Bronchial epithelial cell (primary cell): ENCODE results near the gene EML6. TPM values are rescaled to one million over a fixed set of nuclear protein-coding genes. Genes with fewer than 3 reads are reported as not detected.

Source experiments
- DNase-seq: peaks from one replicate; pipeline ENCODE4 v3.0.0-alpha.2; 2010; ENCODE audit warnings: low read depth
- FAIRE-seq: peaks from 2 replicates; lab custom pipeline; 2011; peaks lifted over from hg19 to GRCh38; lab: Jason Lieb, UNC
- H3K27me3 ChIP-seq: 2 replicates; pipeline ENCODE4 v1.5.1; 2011; ENCODE audit warnings: low read length; ENCODE audit not compliant: control insufficient read depth, insufficient read depth
- H3K36me3 ChIP-seq: 2 replicates; pipeline ENCODE4 v1.5.1; 2011; ENCODE audit warnings: low read length; ENCODE audit not compliant: control insufficient read depth, insufficient read depth
- H3K4me3 ChIP-seq: 2 replicates; pipeline ENCODE4 v1.5.1; 2011; ENCODE audit warnings: mild to moderate bottlenecking, low read depth, low read length, control low read depth
- CTCF ChIP-seq: IDR thresholded peaks from 2 replicates; pipeline ENCODE4 v1.5.1; 2011; ENCODE audit warnings: mild to moderate bottlenecking, moderate library complexity, low read length, control low read depth, inconsistent platforms; ENCODE audit not compliant: insufficient read depth, severe bottlenecking
- total RNA-seq: library from RNA; depleted of rRNA; stranded (reverse); fragments of >200 nt; gene quantifications from 2 replicates; pipeline ENCODE4 v1.2.1, GENCODE V29; 2014

The EML6 gene
- total RNA-seq, 1 donor from 2014 or later, result 0.53 TPM

- no peak for FAIRE-seq
- Histone ChIP-seq H3K4me3 (no peak overlapping the region), H3K27me3 (no peaks in the 10 kb centered on the region), H3K36me3 (no peaks in the 10 kb centered on the region)
- no peak for DNase-seq
- no peak for TF ChIP-seq CTCF
Observed at GRCh38 chr2:54941248-54941984, 218.0 kb downstream of the EML6 start.

DNA sequence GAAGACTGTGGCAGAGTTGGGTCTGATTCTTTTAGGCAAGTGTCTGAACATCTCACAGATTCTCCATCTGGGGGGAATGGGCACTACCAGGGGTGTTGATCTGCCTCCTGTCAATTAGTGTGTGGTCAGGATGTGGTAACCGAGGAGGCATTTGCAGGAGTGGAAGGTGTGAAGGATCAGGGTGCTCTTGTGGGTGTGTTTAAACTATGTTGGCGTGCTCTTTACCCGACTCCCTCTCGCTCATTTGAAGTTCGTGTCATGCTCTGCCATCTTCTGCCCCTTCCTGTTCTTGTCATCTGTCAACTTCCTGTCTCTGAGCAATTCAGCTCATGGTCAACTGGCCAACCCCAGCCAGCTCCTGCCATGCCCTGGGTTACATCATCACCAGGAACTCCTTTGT is 218.9 kb downstream of the EML6 start:
- Histone ChIP-seq H3K4me3 (no peak overlapping the region), H3K36me3 (no peaks in the 10 kb centered on the region), H3K27me3 (no peaks in the 10 kb centered on the region)
- TF ChIP-seq CTCF, result no peak
- DNase-seq (no peak), FAIRE-seq (no peak)

- no peak for DNase-seq
- FAIRE-seq, result no peak
- no peak for TF ChIP-seq CTCF
- no peaks in the 10 kb centered on the region for H3K27me3 ChIP-seq
- no peak overlapping the region for H3K4me3 ChIP-seq
- no peaks in the 10 kb centered on the region for H3K36me3 ChIP-seq
Observed at GRCh38 chr2:54944724-54945326, 221.4 kb downstream of the EML6 start.

DNA sequence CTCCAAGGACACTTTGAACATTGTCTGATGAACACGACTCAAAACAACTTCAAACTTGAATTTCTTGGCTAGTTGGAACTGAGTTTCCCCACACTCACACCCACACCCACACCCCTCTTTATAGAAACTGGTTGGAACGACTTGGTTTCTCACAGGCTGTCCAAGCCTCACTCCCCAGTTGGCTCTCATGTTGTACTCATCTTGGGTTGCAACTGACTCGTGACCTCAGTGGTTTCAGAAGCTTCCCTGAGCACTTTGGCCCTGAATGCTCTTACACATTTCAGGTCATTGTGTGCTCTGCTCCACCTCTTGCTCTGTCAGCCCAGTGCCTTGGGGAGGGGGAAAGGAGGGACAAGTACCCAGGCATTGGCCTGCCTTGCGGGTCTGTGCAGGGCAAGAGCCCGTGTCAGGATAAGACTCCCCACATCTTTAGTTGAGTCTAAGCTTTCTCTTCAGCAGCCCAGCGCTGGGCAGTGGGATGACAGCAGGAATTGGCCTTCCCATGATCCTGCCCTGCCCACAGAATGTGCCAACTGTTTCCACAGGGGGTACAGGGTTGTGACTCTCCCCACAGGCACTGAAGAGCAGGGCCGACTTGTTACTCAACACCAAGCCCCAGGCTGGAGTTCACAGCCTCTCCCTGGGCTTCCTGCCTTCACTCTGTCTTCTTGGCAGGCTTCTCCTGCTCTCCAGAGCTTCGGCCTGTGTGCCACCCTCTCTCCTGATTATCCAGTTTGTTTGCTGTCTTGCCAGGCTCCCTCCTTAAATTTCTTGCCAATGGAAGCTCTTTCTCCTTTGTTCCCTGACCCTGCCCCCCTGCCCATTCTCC is 222.1 kb downstream of the EML6 start:
- no peak for TF ChIP-seq CTCF
- Histone ChIP-seq H3K4me3 (no peak overlapping the region), H3K36me3 (no peaks in the 10 kb centered on the region), H3K27me3 (no peaks in the 10 kb centered on the region)
- FAIRE-seq, result no peak
- DNase-seq, result peak; percentile 66

DNA sequence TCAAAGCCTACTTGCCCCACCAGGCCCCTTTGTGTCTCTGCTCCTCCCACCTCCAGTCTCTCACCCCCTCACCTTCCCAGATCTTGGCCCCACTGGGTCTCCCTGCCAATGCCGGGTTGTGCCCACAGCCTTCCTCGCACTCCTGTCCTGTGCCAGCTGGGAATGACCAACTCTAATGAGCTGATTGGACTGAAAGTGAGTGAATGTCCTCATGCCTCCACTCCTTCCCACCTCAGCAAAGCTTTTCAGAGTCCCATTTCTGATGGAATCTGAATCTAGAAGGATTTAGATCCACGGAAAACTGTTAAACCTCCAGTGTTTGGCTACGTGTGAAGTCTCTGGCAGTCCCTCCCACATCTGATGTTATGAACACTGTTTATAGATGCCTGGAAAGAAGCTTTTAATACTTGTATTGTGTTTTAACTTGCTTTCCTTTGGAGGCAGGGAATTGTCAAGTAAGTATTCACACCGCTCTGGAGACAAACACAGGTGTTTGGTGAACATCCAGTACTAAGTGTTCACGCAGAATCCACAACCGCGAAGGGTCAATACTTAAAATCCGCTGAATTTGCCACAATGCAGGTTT is 222.9 kb downstream of the EML6 start:
- H3K27me3 ChIP-seq, result no peaks in the 10 kb centered on the region
- no peak for DNase-seq
- FAIRE-seq, result no peak
- H3K4me3 ChIP-seq, result no peak overlapping the region
- H3K36me3 ChIP-seq, result no peaks in the 10 kb centered on the region
- no peak for TF ChIP-seq CTCF
